HUES6 (cell line): ENCODE results near the gene ZYG11B.
A peak's percentile ranks its signal among the peaks of the same experiment; 100 is the strongest.
"Not testable (repeated sequence)": the region's sequence is repeated elsewhere in the genome, so short reads cannot be mapped to it uniquely, and the experiment has no call there.

Experiments
- H3K27ac ChIP-seq: 2 replicates; pipeline ENCODE4 v1.7.0; 2013; ENCODE audit warnings: low read depth, mild to moderate bottlenecking, low read length, inconsistent platforms
- H3K27me3 ChIP-seq: 2 replicates; pipeline ENCODE4 v1.6.1; 2013; ENCODE audit warnings: low read length; ENCODE audit not compliant: control insufficient read depth, insufficient read depth
- H3K36me3 ChIP-seq: 2 replicates; pipeline ENCODE4 v1.6.1; 2013; ENCODE audit warnings: low read length; ENCODE audit not compliant: control insufficient read depth, insufficient read depth
- H3K4me1 ChIP-seq: 2 replicates; pipeline ENCODE4 v1.6.1; 2013; ENCODE audit warnings: low read length; ENCODE audit not compliant: control insufficient read depth, insufficient read depth
- H3K4me3 ChIP-seq: 2 replicates; pipeline ENCODE4 v1.5.1; 2013; ENCODE audit warnings: low read depth, low read length
- H3K9ac ChIP-seq: one replicate; pipeline ENCODE4 v1.6.1; 2013; ENCODE audit warnings: mild to moderate bottlenecking, low read length
- H3K9me3 ChIP-seq: 2 replicates; pipeline ENCODE4 v1.6.1; 2013; ENCODE audit warnings: low read depth, low read length; ENCODE audit not compliant: control insufficient read depth, insufficient read depth

The ZYG11B gene

DNA sequence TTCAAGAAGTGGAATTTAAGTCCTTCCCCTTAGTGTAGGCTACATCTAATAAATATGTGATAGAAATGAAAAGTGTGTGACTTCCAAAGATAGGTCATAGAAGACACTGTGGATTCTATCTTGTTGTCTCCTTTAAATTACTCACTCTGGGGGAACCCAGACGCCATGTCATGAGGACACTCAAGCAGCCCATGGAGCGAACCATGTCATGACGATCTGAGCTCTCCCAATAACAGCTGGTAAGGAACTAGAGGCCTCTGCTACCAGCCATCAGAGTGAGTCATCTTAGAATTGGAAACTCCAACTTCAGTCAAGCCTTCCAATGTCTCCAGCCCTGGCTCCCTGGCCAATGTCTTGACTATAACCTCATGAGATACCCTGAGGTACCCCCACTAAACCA, 34.4 kb upstream of the ZYG11B start:
- H3K9ac ChIP-seq = no peak overlapping the region
- no peak overlapping the region for H3K27ac ChIP-seq
- H3K36me3 ChIP-seq = peaks cover 53% of the 10 kb centered on the region

DNA sequence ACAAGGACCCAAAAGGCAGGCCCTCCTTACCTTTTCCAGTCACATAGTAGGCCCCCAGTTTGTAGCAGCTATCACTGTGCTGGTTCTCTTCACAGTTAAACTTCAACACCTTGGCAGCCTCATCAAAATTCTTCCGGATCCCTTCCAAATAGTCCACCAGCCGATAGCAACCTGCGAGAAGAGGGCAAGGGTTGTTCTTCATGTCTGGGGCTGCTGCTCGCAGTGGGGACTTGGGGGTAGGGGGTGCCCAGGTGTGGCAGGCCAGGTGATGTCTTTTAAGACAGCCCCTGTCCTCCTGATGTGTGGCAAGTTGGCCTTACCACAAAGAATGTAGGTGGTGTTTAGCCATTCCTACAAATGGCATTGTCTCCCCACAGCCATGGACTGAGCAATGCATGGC, 33.6 kb upstream of the ZYG11B start:
- H3K36me3 ChIP-seq = peaks cover 45% of the 10 kb centered on the region

More for the DNA sequence above, 34.4 kb upstream of the ZYG11B start:
- Histone ChIP-seq H3K9me3 (no peaks in the 10 kb centered on the region), H3K27me3 (no peaks in the 10 kb centered on the region), H3K4me3 (no peak overlapping the region), H3K4me1 (no peaks in the 10 kb centered on the region)

DNA sequence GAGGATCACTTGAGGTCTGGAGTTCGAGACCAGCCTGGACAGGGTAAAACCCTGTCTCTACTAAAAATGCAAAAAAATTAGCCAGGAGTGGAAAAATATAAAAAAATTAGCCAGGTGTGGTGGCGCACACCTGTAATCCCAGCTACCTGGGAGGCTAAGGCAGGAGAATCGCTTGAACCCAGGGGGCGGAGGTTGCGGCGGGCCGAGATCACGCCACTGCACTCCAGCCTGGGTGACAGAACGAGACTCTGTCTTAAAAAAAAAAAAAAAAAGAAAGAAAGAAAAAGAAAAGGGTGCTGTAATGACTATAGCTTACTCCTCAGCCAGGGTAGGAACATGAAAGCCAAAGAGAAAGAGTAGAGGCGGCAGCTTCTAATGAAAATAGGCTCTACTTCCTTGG, 32.9 kb upstream of the ZYG11B start:
- H3K4me3 ChIP-seq, H3K4me1 ChIP-seq, H3K27me3 ChIP-seq, H3K9ac ChIP-seq, H3K9me3 ChIP-seq, H3K27ac ChIP-seq: not testable (repeated sequence)
- H3K36me3 ChIP-seq = peaks cover 38% of the 10 kb centered on the region

More for the DNA sequence above, 33.6 kb upstream of the ZYG11B start:
- Histone ChIP-seq H3K4me3 (no peak overlapping the region), H3K4me1 (no peaks in the 10 kb centered on the region), H3K27me3 (no peaks in the 10 kb centered on the region), H3K27ac (no peak overlapping the region), H3K9ac (no peak overlapping the region), H3K9me3 (no peaks in the 10 kb centered on the region)

DNA sequence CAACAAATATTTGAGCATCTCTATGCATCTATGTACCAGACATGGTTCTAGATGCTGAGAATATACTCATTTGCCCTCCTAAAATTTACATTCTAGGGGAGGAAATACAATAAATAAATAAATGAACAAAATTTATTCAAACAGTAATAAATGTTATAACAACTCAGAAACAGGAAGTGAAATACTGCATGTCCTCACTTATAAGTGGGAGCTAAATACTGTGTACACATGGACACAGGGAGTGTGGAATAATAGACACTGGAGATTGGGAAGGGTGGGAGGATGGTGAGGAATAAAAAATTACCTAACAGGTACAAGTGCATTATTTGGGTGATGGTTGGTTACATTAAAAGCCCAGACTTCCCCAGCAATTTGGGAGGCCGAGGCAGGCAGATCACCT, 32.4 kb upstream of the ZYG11B start:
- Histone ChIP-seq H3K9ac (no peak overlapping the region), H3K4me3 (no peak overlapping the region), H3K36me3 (peaks cover 33% of the 10 kb centered on the region), H3K4me1 (peaks cover 5% of the 10 kb centered on the region), H3K9me3 (no peaks in the 10 kb centered on the region), H3K27me3 (no peaks in the 10 kb centered on the region), H3K27ac (no peak overlapping the region)

DNA sequence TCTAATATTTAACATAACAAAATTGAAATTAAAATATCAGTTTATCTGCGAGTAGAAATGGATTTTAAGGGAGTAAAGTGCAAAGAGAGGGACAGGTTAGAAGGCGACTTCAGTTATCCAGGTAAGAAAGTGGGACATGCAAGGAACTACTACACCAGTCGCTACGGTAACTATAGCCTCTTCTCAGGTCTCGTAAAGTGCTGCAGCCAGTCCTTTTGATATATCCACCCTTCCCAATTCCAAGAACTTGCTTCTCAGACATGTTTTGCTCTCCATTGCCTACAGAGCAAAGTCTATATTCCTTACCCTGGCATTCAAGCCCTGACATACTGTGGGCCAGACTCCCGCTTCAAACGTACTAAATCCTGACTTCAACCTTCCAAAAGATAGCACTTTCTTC, 30.6 kb upstream of the ZYG11B start:
- Histone ChIP-seq H3K4me1 (peaks cover 5% of the 10 kb centered on the region), H3K27ac (no peak overlapping the region), H3K9me3 (no peaks in the 10 kb centered on the region), H3K27me3 (no peaks in the 10 kb centered on the region), H3K4me3 (no peak overlapping the region), H3K36me3 (peaks cover 27% of the 10 kb centered on the region), H3K9ac (no peak overlapping the region)

DNA sequence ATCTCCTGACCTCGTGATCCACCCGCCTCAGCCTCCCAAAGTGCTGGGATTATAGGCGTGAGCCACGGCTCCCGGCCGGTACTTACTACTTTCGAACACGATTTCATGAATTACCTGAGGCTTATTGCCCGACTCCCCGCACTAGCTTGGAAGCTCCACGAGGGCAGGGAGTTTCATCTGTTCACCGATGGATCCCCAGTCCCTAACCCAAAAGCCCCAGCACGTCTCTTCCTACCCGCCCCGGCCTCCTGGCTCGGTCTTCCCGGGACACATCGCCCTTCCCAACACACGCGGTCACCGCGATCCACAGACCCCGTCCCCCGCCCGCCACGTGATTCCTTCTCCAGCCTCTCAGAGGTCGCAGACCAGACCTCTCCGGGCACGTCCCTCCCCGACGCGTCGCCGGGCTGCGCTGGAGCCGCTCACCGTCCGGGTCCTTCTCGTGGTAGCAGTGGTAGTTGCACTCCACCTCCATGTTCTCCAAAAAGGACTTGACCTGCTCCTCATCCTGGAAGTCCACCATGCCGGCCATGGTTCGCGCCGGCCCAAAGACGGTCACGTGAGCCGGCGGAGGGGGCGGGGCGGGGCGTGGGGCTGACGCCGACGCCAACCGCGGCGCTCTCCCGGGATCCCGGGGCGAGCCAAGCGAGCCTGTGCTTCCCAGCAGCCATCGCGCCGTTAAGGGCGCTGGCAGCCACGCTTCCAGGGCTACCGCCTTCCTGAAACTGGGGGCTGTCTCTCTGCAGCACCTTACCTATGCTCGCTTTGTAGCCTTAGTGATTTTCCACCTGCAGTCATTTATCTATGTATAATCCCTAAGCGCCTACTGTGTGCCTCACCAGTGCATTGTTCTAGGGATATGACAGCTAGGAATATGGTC, 28.2 kb upstream of the ZYG11B start, which contains the start of gene COA7:
Gene COA7, minus strand, starts transcription at position 553 of the 880 bp plus-strand sequence. Its CDS starts 21 bp downstream, at position 532.
- peak within 1 kb of the TSS; percentile 84 for H3K4me3 ChIP-seq
- H3K4me1 ChIP-seq = peaks cover 5% of the 10 kb centered on the region
- no peaks in the 10 kb centered on the region for H3K9me3 ChIP-seq
- H3K27ac ChIP-seq = peak within 1 kb of the TSS; percentile 59; the same call in 1 of the 2 replicates
- peak within 1 kb of the TSS; percentile 94 for H3K9ac ChIP-seq
- H3K27me3 ChIP-seq = no peaks in the 10 kb centered on the region
- peaks cover 4% of the 10 kb centered on the region for H3K36me3 ChIP-seq

DNA sequence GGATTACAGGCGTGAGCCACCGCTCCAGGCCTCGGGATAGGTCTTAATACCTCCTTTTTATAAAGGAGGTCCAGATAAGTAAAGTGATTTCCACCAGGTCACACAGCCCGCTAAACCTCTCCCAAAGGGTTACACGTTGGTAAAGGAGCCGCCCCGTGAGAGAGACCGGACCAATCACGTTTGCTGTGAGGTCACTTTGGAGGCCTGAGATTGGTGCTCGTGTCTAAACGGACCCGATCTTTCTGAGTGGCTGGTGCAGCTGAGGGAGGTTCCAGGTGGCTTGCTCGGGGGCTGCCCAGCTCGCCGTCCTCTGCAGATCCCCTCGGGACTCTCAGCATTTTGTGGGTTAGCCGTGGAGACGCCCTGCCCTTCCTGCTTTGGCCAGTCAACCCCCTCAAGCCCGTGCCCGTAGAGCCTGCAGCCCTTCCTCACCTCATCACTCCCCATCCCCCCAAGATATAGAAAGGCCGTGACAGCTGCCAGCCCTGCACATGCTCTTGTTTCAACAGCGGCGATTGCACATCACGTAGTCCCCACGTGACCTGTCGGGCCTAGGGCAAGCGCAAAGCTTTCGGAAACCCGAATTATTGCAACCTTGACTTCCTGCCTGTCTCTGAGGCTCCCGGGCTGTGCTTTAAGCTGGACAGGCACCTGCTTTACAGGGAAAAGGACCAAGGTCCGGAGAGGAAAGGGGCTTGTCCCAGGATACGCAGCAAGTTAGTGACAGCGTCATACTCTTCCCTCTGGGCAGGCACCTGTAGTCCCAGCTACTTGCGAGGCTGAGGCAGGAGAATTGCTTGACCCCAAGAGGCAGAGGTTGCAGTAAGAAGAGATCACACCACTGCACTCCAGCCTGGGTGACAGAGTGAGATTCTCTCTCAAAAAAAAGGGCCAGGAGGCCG, 23.1 kb upstream of the ZYG11B start:
- Histone ChIP-seq H3K9ac (peak overlapping the region; percentile 64), H3K9me3 (no peaks in the 10 kb centered on the region), H3K27me3 (no peaks in the 10 kb centered on the region), H3K36me3 (no peaks in the 10 kb centered on the region), H3K4me1 (peaks cover 11% of the 10 kb centered on the region), H3K27ac (no peak overlapping the region), H3K4me3 (peak overlapping the region; percentile 69)

DNA sequence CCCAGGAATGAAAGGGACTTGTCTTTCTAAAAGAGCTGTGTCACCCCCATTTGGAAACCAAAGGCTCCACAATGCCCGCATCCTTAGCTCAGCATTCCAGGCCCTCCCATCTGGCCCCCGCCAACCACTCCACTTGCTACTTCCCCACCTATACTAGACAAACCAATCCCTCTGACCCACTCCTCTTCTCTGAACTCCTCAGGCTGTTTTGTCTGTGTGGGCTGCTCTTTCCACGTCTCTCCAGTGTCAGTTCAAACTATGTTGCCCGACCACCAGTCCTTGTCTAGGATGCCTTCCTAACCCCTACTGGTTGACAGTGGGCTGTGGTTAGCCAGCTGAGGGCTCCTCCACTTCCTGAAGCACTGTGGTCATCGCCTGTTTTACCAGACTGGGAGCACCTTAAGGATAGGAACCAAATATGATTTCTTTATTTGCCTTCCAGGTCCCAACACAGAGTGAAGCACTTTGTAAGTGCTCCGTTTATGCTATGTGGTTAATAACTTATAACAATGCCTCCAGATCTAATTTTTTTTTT, 20.1 kb upstream of the ZYG11B start:
- Histone ChIP-seq H3K9me3 (no peaks in the 10 kb centered on the region), H3K4me3 (no peak overlapping the region), H3K27ac (no peak overlapping the region), H3K36me3 (no peaks in the 10 kb centered on the region), H3K4me1 (peaks cover 6% of the 10 kb centered on the region; the same call in 1 of the 2 replicates), H3K27me3 (no peaks in the 10 kb centered on the region), H3K9ac (no peak overlapping the region)

DNA sequence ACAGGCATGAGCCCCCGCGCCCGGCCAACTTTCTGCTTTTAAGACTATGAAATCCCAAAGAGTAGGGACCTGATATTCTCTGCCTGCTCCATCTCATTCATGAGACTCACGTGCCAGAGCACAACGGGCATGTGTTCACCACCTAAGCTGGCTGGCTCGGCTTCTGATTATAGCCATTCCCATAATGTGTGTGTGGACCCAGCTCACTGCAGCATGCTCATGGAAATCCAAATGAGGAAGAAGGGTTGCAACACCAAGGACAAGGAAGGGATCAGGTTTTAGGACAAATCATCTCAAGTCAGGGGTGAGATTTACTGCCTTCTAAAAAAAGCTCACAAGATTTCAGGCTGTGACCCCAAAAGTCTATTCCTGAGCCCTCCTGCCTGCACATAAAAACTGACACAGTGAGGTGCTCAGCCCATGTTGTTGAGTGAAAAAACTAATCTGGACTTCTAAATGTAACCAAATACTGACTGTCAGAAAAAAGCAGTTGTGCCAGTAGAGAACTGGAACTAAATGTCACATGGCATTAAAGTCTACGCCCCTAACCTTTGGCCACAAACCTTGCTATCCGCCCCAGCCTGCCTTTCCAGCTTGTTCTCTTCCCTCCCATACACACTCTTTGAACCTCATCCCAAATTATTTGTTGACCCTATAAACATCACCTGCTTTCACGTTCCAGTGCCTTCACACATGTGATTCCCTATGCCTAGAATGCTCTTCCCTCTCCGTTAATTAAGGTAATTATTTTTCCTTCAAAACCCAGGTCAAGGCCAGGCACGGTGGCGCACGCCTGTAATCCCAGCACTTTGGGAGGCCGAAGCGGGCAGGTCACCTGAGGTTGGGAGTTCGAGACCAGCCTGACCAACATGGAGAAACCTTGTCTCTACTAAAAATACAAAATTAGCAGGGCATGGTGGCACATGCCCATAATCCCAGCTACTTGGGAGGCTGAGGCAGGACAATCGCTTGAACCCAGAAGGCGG, 19.0 kb upstream of the ZYG11B start:
- Histone ChIP-seq H3K36me3 (no peaks in the 10 kb centered on the region), H3K27me3 (no peaks in the 10 kb centered on the region), H3K4me3 (no peak overlapping the region), H3K27ac (no peak overlapping the region), H3K4me1 (peaks cover 6% of the 10 kb centered on the region; the same call in 1 of the 2 replicates), H3K9me3 (no peaks in the 10 kb centered on the region), H3K9ac (no peak overlapping the region)
